ENCODE results near the gene PRDM15.

Gene PRDM15

DNA sequence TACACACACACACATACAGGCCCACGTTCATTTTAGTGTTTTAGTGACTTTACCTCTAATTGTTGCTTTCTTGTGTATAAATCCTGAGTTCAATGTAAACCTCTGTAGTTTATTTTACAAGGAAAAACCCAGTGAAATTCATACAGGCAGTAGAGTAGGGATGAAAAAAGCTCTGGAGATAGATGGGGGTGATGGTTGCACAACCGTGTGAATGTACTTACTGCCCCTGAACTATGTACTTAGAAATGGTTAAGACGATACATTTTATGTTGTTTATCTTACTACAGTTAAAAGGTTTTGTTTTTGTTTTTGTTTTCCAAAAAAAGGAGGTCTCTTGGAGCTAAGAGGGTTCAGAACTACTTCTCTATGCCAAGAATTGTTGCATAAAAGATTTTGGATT, 29.7 kb upstream of the PRDM15 start:
- DNase-seq (ENCODE audit: low read depth), result no peak

- DNase-seq (ENCODE audit: low read depth), result no peak
Observed at GRCh38 chr21:41907496-41908258, 28.5 kb upstream of the PRDM15 start.

DNA sequence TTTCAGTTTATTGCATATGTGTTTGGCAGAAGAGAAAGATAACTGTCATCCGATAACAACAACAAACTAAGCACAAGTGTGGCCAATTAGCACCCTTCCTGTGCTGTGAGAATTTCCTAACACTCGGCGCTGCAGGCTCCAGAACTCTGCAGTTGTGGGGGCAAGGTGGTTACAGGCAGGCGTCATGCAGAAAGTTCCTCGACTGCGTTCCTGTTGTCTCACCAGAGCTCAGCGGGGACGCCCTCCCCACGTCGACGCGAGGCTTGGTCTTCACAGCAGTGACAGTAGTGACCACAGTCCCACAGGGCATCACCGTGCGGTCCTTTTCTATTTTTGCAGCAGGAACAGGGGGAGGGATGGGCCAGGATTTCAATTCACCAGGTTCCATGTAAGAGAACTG, 27.6 kb upstream of the PRDM15 start:
- DNase-seq (ENCODE audit: low read depth), result no peak

DNA sequence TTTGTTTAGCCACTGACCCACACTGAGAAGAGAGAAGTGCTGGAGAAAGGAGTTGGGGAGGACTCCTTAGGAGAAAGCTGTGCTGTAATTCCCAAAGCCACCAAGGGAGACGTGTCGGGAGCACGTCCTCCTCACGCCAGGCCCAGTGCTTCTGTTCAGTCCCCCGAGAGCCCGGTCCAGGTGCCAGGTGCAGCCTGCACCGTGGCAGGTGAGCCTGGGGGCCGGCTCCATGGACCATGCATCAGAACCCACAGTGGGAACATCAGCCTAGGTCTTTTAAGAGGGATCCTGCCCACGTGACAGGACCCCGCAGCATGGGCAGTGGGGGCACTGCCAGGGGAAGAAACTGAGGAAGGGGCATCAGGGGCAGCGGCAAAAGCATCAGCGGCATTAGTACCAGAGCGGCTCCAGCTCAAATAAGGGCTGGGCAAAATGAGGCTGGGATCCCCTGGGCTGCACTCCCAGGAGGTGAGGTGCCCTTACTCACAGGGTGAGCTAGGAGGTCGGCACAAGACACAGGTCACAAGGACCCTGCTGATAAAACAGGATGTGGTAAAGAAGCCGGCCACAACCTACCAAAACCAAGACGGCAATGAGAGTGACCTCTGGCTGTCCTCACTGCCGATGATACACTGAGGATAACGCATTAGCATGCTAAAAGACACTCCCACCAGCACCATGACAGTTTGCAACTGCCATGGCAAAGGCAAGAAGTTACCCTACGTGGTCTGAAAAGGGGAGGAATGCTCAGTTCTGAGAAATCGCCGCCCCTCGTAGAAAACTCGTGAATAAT, 24.6 kb upstream of the PRDM15 start:
- DNase-seq (ENCODE audit: low read depth), result no peak

GRCh38 chr21:41902946-41903345, 23.8 kb upstream of the PRDM15 start:
- no peak for DNase-seq (ENCODE audit: low read depth)

- DNase-seq (ENCODE audit: low read depth), result no peak
Observed at GRCh38 chr21:41901782-41902181, 22.6 kb upstream of the PRDM15 start.

- no peak for DNase-seq (ENCODE audit: low read depth)
Observed at GRCh38 chr21:41901099-41901498, 22.0 kb upstream of the PRDM15 start.

DNA sequence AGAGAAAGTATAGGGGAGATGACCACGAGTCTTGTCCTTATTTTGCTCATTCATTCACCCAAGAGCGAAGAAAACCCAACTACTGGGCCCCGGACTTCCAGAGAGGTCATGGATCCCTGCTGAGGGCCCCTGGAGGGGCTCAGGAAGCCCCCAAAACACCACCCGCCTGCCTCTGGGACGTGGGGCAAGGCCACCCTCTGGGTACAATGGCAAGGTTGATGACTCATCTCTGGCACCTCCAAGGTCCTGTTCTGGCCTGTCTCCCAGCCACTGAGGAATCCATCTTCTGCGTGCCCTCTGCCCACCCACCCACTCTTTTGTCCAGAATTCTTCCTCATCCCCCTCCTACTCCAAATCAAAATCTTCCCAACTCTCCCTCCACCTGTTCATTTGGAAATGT, 21.3 kb upstream of the PRDM15 start:
- no peak for DNase-seq (ENCODE audit: low read depth)

GRCh38 chr21:41899426-41900202, 20.5 kb upstream of the PRDM15 start:
- DNase-seq (ENCODE audit: low read depth), result no peak

DNA sequence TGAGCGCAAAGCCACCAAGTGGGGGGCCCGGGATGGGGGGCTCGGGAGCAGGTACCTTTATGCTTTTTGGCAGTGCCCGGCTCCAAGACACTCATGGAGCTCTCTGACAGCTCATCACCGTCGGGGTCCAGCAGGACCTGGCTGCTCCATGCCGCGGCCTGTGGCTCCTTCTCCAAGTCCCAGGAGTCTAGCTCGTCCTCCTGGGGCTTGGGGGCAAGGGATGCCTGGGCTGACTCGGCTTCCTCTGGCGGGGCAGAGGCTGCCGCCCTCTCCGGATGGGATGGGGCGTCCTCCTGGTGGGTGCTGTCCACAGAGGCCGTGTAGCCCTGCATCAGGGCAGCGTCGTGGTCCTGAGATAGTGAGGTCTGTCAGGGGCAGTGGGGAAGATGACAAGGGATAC, 19.9 kb upstream of the PRDM15 start:
- DNase-seq (ENCODE audit: low read depth), result no peak

DNA sequence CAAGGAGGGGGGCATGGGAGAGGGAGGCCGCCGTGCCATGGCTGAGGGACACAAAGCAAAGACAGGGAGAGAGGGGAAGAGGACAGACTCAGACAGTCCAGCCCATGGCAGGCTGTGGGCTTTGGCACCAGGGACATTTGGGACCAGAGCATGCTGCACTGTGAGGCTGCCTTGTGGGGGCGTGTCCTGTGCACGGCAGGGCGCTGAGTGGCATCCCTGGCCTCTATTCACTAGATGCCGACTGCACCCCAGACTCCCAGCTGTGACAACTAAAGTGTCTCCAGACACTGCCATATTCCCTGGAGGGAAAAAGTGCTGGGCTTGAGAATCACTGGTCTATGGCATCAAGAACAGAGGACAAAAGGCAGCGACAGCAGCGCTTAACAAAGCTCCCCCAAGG, 18.6 kb upstream of the PRDM15 start:
- no peak for DNase-seq (ENCODE audit: low read depth)

DNA sequence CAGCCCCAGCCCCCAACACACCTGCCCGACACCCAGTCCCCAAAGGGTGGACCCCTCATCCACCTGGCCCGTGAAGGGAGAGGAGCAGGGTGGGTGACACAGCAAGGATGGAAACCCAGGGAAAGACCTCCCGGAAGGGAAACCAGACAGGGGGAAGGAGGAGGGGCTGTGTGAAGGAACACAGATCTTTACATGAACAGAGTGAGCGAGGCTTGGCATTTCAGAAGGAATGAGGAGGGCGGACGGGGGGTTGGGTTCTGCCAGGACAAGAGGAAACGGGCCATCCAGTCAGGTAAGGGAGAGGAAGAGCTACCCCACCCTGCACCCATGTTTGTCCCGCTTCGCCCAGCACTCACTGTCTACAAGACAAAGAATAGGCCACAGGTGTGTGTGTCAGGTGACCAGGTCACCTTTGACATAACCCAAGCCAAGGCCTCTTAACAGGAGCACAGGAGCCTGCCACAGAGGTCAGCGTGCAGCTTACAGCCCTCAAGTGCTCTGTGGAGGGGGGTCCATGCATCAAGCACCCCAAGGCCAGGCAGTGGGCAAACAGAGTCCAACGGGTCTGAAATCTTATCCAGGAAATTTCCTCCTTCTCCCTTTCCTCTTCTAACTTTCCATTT, 18.0 kb upstream of the PRDM15 start:
- DNase-seq (ENCODE audit: low read depth), result no peak

GRCh38 chr21:41895643-41896493, 16.7 kb upstream of the PRDM15 start:
- DNase-seq (ENCODE audit: low read depth), result no peak

- DNase-seq (ENCODE audit: low read depth), result peak; percentile 35
Observed at GRCh38 chr21:41894922-41895557, 15.9 kb upstream of the PRDM15 start.

DNA sequence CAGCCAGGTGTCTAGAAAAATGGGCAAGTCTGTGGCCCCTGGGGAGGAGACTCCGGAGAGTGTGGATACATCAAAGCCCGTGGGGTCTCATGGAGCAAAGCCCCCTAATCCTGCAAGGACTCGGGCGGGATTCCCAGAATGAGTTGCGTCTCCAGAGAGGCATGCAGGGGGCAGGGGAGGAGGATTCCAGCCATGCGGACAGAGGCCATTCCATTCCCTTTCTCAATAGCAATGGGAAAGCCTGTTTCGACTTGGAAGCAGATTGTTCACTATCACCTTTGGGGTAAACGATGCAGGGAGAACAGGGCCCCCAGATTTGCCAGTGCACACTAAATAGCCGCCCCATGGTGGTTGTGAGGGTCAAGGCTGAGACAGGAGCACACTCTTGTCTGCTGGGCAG, 15.4 kb upstream of the PRDM15 start:
- DNase-seq (ENCODE audit: low read depth), result no peak

- no peak for DNase-seq (ENCODE audit: low read depth)
Observed at GRCh38 chr21:41892726-41893125, 13.6 kb upstream of the PRDM15 start.

DNA sequence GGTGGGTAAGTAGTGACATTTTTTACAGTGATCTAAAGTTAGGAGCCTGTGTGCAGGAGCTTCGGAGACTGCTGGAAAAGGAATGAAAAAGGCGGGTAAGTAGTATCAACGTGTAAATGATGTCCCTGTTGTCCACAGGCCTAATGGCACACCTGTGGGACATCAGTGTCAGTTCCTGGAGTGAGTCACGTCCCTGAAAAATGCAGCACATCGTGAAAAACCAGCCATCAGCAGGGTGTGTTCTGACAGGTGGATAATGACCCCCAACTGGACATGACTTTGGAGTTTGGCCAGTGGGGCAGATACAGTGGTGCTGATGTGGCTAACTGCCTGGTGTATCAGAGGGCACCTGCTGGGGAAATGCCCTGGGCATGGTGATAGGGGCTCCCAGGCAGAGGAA, 12.0 kb upstream of the PRDM15 start:
- no peak for DNase-seq (ENCODE audit: low read depth)

DNA sequence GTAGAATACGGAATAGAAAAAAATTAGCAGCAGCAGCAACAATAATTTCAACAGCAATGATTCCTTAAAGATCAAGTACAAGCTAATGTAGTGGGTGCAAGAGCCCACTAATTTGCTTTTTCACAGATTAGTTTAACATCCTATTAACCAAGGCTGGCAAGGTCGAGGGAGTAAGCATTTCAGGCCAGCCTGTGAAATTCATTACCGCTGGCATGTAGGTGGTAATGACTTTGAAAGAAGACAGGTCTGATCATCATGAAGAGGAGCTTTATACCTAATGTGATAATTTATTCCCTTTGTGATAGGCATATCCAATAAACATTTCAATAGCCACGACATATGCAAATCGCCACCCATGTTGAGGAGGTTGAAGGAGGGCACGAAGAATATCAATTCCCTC, 11.2 kb upstream of the PRDM15 start:
- no peak for DNase-seq (ENCODE audit: low read depth)

- no peak for DNase-seq (ENCODE audit: low read depth)
Observed at GRCh38 chr21:41888749-41889376, 9.7 kb upstream of the PRDM15 start.

GRCh38 chr21:41887667-41888066, 8.5 kb upstream of the PRDM15 start:
- DNase-seq (ENCODE audit: low read depth), result no peak
